ENCODE data around the gene SF3B2.

DNA sequence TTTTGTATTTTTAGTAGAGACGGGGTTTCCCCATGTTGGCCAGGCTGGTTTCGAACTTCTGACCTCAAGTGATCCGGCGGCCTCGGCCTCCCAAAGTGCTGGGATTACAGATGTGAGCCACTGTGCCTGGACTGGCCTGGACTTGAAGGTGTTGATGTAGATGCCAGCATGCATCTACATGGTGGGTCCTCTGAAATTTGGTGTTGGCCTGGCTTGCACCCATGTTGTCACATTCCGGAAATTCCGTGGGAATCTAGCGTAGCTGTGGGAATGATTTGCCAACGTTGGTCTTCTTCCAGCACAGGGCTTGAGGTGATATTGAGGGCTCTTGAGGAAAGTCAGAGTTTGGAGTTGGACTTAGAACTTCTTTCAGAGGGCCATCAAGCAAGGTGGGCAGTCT, 24.4 kb downstream of the SF3B2 start:
- TF ChIP-seq, protein P1, sequence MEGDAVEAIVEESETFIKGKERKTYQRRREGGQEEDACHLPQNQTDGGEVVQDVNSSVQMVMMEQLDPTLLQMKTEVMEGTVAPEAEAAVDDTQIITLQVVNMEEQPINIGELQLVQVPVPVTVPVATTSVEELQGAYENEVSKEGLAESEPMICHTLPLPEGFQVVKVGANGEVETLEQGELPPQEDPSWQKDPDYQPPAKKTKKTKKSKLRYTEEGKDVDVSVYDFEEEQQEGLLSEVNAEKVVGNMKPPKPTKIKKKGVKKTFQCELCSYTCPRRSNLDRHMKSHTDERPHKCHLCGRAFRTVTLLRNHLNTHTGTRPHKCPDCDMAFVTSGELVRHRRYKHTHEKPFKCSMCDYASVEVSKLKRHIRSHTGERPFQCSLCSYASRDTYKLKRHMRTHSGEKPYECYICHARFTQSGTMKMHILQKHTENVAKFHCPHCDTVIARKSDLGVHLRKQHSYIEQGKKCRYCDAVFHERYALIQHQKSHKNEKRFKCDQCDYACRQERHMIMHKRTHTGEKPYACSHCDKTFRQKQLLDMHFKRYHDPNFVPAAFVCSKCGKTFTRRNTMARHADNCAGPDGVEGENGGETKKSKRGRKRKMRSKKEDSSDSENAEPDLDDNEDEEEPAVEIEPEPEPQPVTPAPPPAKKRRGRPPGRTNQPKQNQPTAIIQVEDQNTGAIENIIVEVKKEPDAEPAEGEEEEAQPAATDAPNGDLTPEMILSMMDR (IDR thresholded peaks at IDR 0.05 in 2 of 3, conservative IDR thresholded peaks at IDR 0.05 in 1 of 3; ENCODE audit: borderline replicate concordance in 1 of 3, insufficient read depth in 1 of 3, low read depth in 2 of 3, low read length in 2 of 3) = no peak
- TF ChIP-seq, protein P2, sequence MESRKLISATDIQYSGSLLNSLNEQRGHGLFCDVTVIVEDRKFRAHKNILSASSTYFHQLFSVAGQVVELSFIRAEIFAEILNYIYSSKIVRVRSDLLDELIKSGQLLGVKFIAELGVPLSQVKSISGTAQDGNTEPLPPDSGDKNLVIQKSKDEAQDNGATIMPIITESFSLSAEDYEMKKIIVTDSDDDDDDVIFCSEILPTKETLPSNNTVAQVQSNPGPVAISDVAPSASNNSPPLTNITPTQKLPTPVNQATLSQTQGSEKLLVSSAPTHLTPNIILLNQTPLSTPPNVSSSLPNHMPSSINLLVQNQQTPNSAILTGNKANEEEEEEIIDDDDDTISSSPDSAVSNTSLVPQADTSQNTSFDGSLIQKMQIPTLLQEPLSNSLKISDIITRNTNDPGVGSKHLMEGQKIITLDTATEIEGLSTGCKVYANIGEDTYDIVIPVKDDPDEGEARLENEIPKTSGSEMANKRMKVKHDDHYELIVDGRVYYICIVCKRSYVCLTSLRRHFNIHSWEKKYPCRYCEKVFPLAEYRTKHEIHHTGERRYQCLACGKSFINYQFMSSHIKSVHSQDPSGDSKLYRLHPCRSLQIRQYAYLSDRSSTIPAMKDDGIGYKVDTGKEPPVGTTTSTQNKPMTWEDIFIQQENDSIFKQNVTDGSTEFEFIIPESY (IDR thresholded peaks at IDR 0.05; ENCODE audit: extremely low read depth, insufficient replicate concordance, low read length) = no peak
- TF ChIP-seq CEBPB (IDR thresholded peaks at IDR 0.05; ENCODE audit: low read depth) = no peak
- no peak for TF ChIP-seq SP1 (IDR thresholded peaks at IDR 0.05; ENCODE audit: low read depth)
- TF ChIP-seq ZFX (IDR thresholded peaks at IDR 0.05) = no peak
